Right lung (tissue), 5 donors: ENCODE data around the gene KCNT2. TPM values are rescaled to one million over a fixed set of nuclear protein-coding genes. Genes with fewer than 3 reads are reported as not detected.

Experiments
- DNase-seq, 2 donors: peaks; one replicate each; pipeline ENCODE4 v3.0.0-alpha.2; 2013
- polyA plus RNA-seq, 5 donors: library from polyadenylated mRNA; unstranded; fragments of 120-200 nt; gene quantifications; one replicate each; pipeline versions ENCODE4 v1.2.1 to v1.2.3, GENCODE V29; 2013; ENCODE audit warnings: inconsistent platforms in 1 of 5, low replicate concordance in 1 of 5; ENCODE audit not compliant: insufficient read length in 5 of 5, insufficient read depth in 1 of 5

KCNT2 gene
- polyA plus RNA-seq, 5 donors: 2.7 to 7.7 (median 5.9) TPM

DNA sequence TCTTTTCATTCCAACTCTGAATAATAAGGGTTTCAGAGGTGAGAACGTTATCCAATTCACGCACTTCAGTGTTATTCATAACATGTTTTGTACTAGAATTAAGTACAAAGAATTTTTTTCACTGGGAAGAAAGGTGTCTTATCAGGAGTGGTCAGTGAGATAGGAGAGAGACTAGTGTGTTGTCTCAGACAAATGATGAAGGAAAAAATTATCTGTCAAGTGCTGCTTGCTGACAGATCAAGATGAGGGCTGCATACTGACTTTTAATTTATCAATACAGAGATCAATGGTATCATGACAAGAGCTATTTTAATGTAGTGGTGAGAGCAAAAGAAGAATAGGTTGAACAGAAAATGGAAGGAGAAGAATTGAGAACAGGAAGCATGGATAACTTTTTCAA is 402.4 kb downstream of the KCNT2 start:
- DNase-seq: no peak

DNA sequence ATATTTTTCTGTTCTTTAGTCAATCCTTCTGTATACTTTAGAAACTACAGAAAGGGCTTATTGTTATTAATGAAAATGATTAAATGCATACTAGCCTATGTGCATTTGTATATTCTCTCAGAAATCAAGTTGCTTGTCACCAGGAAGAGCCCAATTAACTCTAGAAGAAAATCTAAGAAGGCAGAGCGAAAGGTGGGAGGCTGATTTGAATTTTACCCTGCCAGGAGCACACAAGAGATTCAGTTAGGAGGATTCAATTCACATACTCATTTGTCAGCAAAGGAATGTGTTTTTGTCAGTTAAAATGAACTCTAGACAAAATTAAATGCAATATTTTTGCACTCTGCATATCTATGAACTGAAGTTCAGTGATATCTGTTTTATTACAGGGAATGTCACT is 411.8 kb downstream of the KCNT2 start:
- no peak for DNase-seq

DNA sequence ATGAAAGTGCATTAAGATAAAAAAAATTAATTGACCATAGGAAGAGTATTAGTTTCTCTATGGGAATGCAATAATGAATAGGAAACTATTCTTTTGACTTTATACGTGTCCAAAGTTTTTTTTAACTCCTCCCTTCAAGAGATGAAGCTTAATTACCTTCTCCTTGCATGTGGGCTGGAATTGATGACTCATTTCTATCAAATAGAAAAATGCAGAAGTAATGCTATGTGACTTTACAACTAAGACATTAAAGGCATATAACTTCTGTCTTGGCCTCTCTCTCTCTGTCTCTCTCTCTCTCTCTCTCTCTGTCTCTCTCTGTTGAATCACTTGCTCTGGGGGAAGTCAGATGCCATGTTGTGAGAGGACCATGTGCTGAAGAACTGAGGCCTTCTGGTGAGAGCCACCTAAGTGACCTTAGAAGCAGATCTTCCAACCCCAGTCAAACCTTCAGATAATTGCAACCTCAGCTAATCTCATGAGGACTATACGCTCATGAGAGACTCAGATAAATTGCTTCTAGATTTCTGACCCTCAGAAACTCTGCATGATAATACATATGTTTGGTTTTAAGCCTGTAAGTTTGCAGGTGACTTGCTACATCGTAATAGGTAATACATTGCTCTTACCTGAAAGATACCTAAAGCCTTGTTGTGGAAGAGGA is 414.2 kb downstream of the KCNT2 start:
- DNase-seq: no peak

DNA sequence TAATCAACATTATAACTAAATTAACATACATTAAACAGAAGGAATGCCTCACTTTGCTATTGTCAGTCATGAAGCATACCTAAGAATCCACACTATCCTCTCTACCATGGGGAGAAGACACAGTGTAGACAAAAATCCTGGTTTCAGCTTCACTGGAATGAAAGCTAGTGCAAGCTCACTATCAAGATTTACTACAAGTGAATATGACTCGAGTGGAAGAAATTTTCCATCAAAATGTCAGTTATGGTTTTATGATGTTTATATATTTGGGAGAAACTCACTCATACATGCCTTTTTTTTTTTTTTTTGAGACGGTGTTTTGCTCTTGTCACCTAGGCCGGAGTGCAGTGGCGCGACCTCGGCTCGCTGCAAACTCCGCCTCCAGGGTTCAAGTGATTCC is 424.3 kb downstream of the KCNT2 start:
- no peak for DNase-seq

DNA sequence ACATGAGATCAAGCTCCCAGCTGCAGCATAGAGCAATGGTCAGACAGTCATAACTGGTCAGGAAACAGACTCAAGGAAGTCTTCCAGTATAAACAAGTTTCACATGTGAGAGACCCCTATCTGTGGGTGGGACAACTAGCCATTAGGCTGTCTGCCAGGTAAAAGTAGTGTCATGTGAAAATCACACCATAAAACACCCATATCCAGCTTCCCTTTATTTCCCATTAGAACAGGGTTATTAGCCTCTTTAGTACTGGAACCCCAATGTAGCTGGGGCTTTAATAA is 426.7 kb downstream of the KCNT2 start:
- DNase-seq: no peak

DNA sequence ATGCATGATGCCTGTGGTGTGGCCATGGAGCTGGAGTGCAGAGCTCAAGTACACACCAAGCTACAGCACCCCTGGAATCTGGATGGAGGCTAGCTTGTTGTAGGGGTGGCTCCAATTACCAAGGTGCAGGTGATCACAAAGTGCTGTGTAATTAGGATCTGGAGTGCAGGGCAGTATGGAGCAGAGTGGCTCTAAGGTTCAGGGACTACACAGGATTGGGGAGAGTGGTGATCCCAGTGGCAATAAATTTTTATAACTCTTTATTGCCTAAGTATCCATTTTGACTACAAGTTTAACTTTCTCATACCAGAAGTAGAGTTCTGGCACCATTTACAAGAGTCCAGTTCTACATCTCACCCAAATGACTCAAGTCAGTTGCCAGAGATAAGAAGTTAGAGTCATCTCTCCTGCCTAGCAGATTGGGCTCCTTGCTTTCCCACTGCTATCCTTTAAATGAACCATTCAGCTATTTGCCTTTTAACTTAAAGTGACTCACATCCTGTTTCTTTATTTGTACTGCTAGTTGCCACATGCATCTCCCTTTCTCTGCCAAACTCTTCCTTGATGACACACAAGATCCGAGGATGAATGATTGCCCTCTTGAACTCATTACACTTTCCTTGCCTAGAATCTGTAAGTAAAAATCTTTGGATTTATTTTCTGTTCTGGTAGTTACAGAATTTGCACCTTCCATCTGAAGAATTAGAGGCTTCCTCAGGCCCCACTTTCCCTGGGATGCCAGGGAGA is 427.2 kb downstream of the KCNT2 start:
- DNase-seq: no peak

DNA sequence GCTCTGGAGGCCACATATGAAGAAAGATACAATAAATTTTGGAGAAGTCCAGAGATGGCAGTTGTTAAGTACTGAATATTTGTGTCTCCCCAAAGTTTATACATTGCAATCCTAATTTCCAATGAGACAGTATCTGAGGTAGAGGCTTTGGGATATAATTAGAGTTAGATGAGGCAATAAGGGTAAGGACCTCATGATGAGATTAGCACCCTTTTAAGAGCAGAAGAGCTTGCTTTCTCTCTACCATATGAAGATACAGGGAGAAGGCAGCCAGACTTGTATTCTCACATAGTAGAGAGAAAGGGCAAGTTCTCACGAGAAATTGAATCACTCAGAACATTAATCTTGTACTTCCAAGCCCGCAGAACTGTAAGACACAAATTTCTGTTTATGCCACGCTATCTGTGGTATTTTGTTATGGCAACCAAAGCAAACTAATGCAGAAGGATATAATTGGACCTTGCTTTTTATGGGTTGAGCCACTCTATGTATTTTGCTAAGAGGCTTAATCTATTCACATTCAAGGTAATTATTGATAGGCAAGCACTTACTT is 430.1 kb downstream of the KCNT2 start:
- DNase-seq: no peak

Other genes with a start within 250 kb of the KCNT2 start
- 10 to 100 TPM; 22.1 to 37.0 (median 36.3) TPM for gene CFH, start 43.6 kb upstream of the KCNT2 start, polyA plus RNA-seq
- 1 to 10 TPM in 2 of 5 donors, under 1 TPM in 3; 0.31 to 1.3 (median 0.72) TPM for gene CFHR3, start 166.4 kb upstream of the KCNT2 start, polyA plus RNA-seq
- gene CFHR1, start 211.3 kb upstream of the KCNT2 start, polyA plus RNA-seq: 10 to 100 TPM in 2 of 5 donors, 1 to 10 TPM in 3; 1.1 to 11.2 (median 5.3) TPM